ES-I3 (cell line): ENCODE data around the gene CMAS.
A peak's percentile ranks its signal among the peaks of the same experiment; 100 is the strongest.
"Not testable (repeated sequence)": the region's sequence is repeated elsewhere in the genome, so short reads cannot be mapped to it uniquely, and the experiment has no call there.

Experiments
- H3K36me3 ChIP-seq: 2 replicates; pipeline ENCODE4 v1.6.1; 2013; ENCODE audit warnings: mild to moderate bottlenecking, low read length, control low read depth, moderate library complexity; ENCODE audit not compliant: insufficient read depth
- H3K4me1 ChIP-seq: 2 replicates; pipeline ENCODE4 v1.6.1; 2013; ENCODE audit warnings: mild to moderate bottlenecking, control low read depth, low read length; ENCODE audit not compliant: insufficient read depth
- H3K9ac ChIP-seq: 2 replicates; pipeline ENCODE4 v1.6.1; 2013; ENCODE audit warnings: low read depth, mild to moderate bottlenecking, low read length, moderate library complexity
- H3K9me3 ChIP-seq: 2 replicates; pipeline ENCODE4 v1.6.1; 2013; ENCODE audit warnings: mild to moderate bottlenecking, low read length, moderate library complexity; ENCODE audit not compliant: control insufficient read depth, insufficient read depth

The CMAS gene

DNA sequence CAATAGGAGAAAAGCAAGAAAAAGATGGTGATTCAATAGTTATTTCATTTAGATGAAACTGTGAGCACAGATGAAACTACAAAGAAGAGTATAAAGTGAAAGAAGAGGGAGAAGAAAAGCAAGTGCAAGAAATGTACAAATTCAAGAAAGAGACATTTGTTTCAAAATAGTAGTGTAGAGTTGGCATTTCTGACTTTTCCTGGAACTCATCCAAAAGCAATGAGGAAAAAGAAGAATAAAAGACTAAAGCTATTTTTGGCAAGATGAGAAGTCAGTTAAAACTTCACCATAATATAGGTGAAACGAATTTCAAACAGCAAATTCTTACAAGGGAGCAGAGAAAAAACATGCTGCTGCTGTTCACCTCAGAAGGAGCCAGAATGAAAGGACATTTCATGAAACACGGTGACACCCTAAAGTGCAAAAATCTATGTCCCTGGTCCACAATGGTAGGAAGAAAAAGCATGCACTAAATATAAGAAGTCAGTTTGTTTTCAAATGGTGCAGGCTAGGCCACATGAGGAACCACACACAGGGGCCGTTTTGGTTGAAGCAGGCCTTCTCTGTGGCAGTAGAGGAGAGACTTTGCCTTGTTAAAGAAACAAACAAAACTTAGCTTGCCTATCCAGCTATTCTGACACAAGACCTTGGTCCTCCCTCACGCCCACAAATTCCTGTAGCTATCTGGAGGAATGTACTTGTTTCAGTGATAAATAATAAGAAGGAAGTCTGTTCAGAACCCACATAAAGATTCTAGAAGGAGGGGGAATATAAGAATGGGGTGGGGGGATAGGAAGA lies 11.1 kb upstream of the CMAS start:
- Histone ChIP-seq H3K9ac (no peak overlapping the region), H3K9me3 (no peaks in the 10 kb centered on the region), H3K4me1 (no peaks in the 10 kb centered on the region), H3K36me3 (no peaks in the 10 kb centered on the region)

DNA sequence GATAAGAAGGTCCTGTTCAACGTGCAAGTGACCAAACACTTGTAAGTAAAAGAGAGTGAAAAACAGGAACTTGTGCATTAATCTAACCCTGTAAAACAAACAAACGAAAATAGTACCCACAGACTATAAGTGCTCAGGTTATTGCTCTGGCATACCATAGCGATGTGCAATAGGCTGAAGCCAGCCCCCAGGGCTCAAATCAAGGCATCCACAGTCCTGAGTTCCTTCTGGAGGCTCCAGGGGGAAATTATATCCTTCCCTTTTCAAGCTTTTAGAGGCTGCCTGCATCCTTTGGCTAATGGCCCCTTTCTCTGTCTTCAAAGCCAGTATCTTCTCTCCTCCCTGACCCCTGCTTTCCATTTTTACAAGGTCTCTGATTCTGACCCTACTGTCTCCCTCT lies 8.1 kb upstream of the CMAS start:
- H3K9ac ChIP-seq, result no peak overlapping the region
- H3K9me3 ChIP-seq, result no peaks in the 10 kb centered on the region
- H3K36me3 ChIP-seq, result no peaks in the 10 kb centered on the region
- H3K4me1 ChIP-seq, result no peaks in the 10 kb centered on the region; the same call in 1 of the 2 replicates

DNA sequence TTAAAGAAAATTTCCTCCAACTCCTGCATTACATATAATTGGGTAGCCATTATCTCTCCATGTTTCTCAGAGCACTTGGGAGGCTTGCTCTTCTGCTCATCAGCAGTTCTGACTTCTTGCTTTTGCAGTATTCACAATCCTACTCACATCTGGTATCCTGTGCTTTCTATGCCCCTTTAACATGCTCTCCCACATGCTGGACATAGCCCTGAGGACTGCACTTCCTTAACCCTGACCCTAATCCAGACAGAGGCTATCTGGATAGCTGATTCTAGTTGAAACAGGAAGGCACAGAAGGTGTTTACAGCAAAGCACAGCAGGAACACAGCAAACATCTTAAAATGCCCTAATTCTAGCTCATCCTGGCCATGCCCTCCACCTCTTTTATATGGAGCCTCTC lies 7.3 kb upstream of the CMAS start:
- Histone ChIP-seq H3K36me3 (no peaks in the 10 kb centered on the region), H3K9me3 (no peaks in the 10 kb centered on the region), H3K9ac (no peak overlapping the region), H3K4me1 (no peaks in the 10 kb centered on the region; the same call in 1 of the 2 replicates)

DNA sequence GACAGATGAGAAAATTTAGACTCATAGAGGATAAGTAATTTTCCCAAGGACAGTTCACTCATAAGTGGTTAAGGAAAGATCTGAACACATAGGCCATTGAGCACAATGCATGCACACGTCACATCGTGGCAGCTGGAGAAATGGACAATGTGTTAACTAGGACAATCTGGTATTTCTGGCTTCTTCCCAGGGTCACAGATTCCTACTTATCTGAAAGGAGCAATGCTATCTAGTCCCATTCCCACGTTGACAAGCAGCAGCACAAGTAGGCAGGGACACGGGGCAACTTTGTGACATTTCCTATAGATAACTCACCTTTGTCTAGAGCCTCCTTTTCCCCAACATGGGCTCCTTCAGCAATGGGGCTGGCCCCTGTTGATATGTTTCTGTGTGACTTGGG lies 6.7 kb upstream of the CMAS start:
- Histone ChIP-seq H3K36me3 (no peaks in the 10 kb centered on the region), H3K9ac (no peak overlapping the region), H3K9me3 (no peaks in the 10 kb centered on the region), H3K4me1 (no peaks in the 10 kb centered on the region; the same call in 1 of the 2 replicates)

DNA sequence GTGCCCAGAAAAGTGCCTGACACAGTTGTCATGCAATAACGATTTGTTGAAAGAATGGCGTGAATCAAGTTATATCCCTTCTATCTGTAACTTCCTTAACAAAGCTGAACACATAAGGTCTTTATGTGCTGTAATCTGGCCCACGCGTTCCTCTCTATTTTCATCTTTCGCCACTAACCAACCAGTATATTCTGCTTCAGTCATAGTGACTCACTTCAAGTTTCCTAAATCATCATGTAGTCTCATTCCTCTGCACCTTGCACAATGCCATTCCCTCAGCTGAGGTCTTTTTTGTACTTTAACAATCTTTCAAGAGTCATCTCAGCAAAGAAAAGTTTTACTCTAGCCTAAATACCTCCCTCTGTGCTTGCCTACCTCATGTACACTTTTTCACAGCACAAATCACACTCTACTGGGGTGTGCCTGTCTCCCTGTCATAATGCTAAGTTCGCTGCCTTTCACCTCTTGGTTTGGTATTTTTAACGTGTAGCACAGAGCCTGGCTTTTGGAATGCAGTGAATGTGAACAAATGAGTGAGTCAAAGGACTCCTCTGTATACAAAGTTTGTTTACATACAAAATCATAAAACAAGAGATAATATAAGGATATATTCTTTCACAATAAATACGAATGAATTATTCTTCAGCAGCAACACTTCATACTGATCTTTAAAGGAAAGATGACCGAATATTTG lies 2.9 kb upstream of the CMAS start:
- H3K4me1 ChIP-seq, result peaks cover 8% of the 10 kb centered on the region
- H3K9me3 ChIP-seq, result no peaks in the 10 kb centered on the region
- no peaks in the 10 kb centered on the region for H3K36me3 ChIP-seq
- no peak overlapping the region for H3K9ac ChIP-seq

DNA sequence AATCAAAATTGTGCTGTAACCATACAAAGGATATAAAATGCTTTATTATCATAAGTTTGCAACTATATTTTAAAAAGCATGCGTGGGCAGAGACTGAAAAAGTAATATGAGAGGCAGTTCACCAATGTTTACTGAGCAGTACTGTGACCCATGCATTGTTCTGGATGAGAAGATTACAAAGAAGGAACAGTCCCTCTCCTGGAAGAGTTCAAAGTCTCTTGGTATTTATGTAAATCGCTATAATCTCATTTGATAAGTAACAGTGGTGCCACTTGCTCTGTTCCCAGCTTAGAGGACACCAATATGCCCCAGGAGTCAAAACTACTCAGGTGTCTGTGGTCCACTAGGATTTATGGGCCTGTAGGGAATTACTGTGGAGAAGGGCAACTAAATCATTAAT lies 2.1 kb upstream of the CMAS start:
- Histone ChIP-seq H3K9me3 (no peaks in the 10 kb centered on the region), H3K36me3 (no peaks in the 10 kb centered on the region), H3K9ac (no peak overlapping the region), H3K4me1 (peaks cover 14% of the 10 kb centered on the region)

DNA sequence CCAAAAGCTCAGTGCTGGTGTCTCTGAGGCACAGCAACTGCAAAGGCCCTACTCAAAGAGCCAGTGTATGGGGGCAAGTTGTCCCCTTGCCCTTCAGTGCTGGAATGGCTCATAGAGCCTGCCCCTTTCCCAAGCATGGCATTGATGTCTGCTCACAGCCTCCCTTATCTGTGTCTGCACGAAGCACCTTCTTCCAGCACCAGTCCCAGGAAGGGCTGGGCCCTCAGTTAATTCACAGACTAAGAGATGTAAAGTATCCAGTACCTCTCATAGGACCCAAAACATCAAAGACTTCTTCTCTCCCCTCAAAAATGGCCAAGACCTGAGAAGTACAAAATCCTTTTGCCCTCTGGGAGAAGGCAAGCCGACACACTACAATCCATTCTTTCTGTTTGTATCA lies 1.6 kb upstream of the CMAS start:
- no peaks in the 10 kb centered on the region for H3K36me3 ChIP-seq
- H3K4me1 ChIP-seq, result peaks cover 15% of the 10 kb centered on the region
- H3K9me3 ChIP-seq, result no peaks in the 10 kb centered on the region
- H3K9ac ChIP-seq, result no peak overlapping the region

DNA sequence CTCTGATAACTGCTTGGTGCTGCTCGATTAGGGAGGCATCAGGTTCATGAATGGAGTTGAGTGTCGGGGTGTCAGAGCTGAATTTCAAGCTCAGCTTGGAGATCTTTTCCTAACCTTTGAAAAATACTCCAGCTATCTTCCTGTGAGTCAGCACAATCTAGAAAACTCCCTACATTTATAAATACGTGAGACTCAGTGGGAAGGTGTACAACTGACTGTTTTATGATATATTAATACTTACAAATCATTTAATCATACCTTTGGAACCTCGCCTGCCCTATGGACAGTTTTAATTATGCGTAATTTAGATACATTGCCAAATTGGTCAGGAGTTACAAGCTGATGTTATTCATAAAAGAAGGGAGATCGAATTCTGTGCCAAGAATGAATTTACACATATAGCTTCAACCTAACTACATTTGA lies 961 bp downstream of the CMAS start:
- H3K9me3 ChIP-seq, result no peaks in the 10 kb centered on the region
- peak overlapping the region; percentile 96 for H3K9ac ChIP-seq
- peaks cover 15% of the 10 kb centered on the region for H3K4me1 ChIP-seq
- H3K36me3 ChIP-seq, result no peaks in the 10 kb centered on the region

DNA sequence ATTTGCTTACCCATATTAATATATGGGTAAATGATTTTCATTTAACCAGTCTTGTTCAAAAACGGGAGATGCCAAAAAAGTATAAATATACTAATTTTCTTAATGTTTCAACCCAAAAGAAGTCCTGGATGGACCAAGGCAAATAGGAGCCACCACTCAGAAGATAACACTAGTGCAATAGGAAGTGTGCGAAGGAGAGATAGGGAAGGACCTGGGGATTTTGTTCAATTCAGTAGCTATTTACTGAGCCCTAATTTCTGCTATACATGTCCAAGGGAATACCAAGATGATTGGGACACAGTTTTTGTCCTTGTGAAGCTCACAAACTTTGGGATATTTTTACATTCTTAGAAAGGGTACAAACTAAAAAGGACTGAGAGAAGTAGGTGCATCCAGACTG lies 1.5 kb downstream of the CMAS start:
- H3K36me3 ChIP-seq, result no peaks in the 10 kb centered on the region
- 0 out of 2 replicates have a peak overlapping the region, but pooled peaks have one; percentile 3 for H3K9ac ChIP-seq
- no peaks in the 10 kb centered on the region for H3K9me3 ChIP-seq
- peaks cover 15% of the 10 kb centered on the region for H3K4me1 ChIP-seq

DNA sequence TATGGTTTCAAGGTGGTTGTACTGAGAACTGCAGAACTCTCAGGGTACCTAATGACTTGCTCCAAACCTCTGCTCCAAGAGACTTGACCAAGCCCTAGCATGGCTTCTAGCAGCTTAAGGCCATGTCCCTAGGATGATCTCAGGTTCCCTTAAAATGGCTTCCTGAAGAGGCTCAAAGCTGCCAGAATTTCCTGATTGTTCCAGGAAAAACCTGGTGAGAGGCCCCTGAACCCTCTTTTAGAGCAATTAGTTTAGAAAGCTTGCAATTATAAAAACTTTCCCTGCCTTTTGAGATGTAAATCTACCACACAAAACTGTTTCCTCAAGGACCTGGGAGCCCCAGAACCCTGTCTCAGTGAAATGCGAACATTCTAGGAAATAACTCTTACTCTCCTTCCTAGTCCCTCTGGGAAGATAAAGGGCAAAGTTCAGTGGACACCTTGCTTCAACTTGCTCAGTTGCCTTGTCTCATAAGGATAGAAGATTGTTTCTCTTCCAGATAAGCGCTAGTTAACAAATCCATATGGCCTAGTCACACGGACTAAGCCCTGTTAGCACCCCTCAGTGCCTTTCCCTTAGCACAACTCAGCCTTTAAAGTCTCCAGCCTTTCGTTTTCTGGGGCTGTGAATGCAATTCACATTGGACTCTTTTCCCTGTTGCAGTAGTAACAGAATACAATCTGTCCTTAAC lies 2.5 kb downstream of the CMAS start:
- Histone ChIP-seq H3K9me3 (no peaks in the 10 kb centered on the region), H3K36me3 (no peaks in the 10 kb centered on the region), H3K4me1 (peaks cover 15% of the 10 kb centered on the region), H3K9ac (peak overlapping the region; percentile 3; the same call in 1 of the 2 replicates)

DNA sequence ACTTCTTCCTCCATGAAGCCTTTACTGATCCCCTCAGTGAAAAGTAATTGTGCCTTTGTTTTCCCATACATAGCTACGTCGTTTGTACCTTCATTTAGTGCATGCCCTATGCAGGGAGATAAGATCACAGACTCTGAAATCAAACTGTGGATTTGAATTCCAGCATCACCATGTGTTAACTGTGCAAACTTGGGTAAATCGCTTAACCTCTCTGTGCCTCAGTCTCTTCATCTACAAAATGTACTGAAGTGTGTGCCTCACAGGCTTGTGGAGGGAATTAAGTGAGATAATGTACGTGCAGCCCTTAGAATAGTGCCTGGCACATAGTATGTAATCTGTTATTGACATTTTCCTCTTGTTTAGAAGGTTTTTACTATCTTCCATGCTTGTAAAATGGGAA lies 4.1 kb downstream of the CMAS start:
- no peaks in the 10 kb centered on the region for H3K36me3 ChIP-seq
- H3K9ac ChIP-seq, result no peak overlapping the region
- peaks cover 15% of the 10 kb centered on the region for H3K4me1 ChIP-seq
- H3K9me3 ChIP-seq, result no peaks in the 10 kb centered on the region

DNA sequence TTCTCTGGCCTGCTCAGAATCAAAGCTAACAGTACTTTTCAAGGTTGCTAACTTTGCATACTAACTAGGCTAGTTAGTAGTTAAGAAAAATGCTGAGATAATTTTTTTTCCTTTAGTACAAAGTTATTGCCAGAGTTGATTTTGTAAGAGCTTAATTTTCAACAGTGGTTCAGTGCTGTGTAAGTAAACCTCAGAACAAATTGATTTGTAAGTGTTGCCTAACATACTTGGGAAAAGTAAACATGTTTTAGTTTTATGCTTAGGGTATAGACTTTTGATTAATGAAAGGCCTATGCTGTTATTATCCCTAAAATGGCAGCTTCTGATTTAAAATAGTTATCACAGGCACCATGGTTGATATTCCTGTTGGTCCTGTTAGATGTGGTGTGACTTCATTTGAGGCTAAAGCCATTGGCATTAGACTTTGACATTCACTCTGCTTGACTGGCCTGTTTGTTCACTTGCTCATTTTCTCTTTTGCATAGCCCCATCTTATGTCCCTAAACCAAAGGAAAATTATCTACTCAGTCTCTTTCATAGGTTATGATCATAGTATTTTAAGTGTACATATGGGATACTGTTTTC lies 5.2 kb downstream of the CMAS start:
- H3K4me1 ChIP-seq, result peaks cover 15% of the 10 kb centered on the region
- H3K36me3 ChIP-seq, result no peaks in the 10 kb centered on the region
- no peak overlapping the region for H3K9ac ChIP-seq

DNA sequence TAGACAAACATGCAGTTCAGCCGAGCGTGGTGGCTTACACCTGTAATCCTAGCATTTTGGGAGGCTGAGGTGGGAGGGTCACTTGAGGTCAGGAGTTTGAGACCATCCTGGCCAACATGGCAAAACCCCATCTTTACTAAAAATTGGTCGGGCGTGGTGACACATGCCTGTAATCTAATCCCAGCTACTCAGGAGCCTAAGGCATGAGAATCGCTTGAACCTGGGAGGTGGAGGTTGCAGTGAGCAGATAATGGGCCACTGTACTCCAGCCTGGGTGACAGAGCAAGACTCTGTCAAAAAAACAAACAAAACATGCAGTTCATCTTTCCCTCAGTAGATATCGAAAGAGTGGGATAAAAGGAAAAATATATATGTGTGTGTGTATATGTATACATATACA lies 7.0 kb downstream of the CMAS start:
- not testable (repeated sequence) for H3K4me1 ChIP-seq, H3K9ac ChIP-seq, H3K36me3 ChIP-seq, H3K9me3 ChIP-seq

More for the DNA sequence above, 5.2 kb downstream of the CMAS start:
- no peaks in the 10 kb centered on the region for H3K9me3 ChIP-seq

DNA sequence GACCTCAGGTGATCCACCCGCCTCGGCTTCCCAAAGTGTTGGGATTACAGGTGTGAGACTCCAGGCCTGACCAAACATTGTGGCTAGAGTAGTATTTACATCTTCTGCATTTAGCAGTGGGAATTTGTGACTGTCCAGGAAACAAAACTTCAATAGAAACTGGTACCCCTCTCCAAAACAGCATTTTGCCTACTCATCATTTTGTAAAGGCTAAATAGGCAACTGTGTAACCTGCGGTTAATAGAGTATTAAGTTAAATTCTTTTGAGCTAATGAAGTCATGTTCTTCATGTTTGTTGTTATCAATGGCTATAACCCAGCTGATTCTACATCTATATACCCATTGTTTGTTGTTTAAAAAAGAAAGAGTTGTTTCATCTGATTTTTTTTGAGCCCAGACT lies 8.1 kb downstream of the CMAS start:
- no peak overlapping the region for H3K9ac ChIP-seq
- peaks cover 8% of the 10 kb centered on the region; the same call in 1 of the 2 replicates for H3K36me3 ChIP-seq
- H3K9me3 ChIP-seq, result no peaks in the 10 kb centered on the region
- H3K4me1 ChIP-seq, result no peaks in the 10 kb centered on the region; the same call in 1 of the 2 replicates
